Stimulated activated CD8-positive, alpha-beta memory T cell treated with anti-CD3 and anti-CD28 coated beads, Interleukin-15, amount 100 ng/mL, for 24 hours (primary cell): ENCODE measurements around the gene FIBIN.
"Not testable (repeated sequence)": the region's sequence is repeated elsewhere in the genome, so short reads cannot be mapped to it uniquely, and the experiment has no call there.

Experiments used
- DNase-seq: peaks from one replicate; pipeline ENCODE4 v3.0.0-alpha.2; 2020; ENCODE audit warnings: low read depth

The FIBIN gene

GRCh38 chr11:26993965-26994457, at the start of gene FIBIN:
TSS of gene FIBIN (plus strand) at chr11:26994112. CDS start at chr11:26994527, 415 bp downstream.
- no peak for DNase-seq

DNA sequence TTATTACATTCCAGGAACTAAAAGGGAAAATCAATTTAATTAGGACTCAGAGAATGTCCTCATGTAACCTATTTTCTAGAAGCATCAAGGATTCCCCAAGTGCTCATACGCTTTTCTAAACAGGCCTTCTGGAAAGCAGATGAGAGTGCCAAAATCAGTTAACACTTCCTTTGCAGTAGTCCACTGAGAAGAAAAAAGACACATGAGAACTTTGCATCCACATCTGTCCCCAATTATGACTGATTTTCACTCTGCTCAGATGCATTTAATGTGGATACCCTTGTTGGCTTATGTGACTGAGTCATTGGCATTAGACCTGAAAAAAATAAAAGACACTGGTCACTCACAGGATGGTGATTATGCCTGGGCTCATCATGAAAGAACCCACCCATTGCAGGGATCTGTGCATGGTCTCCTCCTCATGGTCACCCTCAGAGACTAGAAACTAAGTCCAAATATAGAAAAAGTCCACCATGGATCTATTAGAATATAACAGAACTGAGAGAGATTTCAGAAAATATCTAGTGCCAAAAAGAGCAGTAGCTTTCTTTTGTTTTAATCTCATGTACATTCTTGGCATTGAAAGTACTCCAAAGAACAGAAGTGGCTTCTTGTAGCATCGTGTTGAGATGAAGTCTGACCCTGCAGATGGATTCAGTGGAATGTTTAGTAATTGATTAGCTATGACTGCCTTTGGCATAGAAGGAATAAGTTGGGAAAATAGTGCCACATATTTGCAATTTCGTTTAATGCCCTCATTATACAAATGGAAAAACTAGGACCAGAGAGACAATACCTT, 48.8 kb upstream of the FIBIN start:
- no peak for DNase-seq

GRCh38 chr11:26946257-26946716, 47.6 kb upstream of the FIBIN start:
- no peak for DNase-seq

- no peak for DNase-seq
These were observed 46.5 kb upstream of the FIBIN start for GRCh38 chr11:26947379-26947844.

DNA sequence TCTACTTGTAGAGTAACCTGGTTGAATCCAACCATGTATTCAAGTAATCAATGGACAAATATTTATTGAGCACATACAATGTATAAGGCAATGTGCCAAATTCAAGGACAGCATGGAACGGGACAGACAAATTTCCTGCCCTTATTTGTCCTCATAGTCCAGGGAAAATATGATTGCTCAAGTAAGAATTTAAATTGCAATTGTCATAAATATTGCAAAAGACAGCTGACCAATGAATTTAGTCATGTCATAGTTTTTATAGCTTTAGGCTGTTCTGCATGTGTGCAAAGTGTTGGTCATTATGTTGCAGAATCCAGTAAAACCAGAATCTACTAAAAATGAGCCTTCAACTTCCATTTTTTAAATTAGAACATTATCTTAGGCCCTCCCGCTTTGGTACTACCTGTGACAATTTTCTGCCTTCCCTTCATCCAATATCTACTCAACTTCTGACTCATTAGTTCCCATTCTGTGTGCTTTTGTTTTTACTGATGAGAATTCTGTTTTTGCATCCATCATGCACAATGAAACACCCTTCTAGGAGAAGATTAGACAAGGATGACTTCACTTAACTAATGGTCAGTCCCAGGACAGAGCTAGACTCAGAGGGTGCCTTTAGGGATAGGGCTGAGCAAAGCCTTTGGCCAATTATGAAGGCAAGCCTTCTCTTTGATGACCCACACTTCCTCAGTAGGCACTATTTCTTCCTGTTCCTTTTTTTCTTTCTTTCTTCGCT, 45.8 kb upstream of the FIBIN start:
- no peak for DNase-seq

DNA sequence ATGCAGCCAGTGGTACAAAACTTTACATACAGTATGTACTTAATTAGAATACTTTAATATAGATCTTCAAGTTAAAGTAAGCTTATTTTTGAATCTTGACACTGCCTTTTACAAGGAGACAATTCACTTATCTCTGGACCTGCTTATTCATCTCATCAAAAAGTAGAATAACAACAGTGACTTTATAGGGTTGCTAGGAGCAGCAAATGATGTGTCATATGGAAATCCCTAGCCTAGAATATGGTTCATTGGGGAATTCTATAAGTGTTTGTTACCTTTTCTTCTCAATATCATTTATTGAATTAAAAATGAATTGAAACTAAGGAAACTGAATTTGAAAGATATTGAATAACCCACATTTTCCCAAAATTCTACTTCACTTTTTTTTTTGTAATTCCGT, 45.0 kb upstream of the FIBIN start:
- no peak for DNase-seq

GRCh38 chr11:26949846-26950245, 44.1 kb upstream of the FIBIN start:
- no peak for DNase-seq

DNA sequence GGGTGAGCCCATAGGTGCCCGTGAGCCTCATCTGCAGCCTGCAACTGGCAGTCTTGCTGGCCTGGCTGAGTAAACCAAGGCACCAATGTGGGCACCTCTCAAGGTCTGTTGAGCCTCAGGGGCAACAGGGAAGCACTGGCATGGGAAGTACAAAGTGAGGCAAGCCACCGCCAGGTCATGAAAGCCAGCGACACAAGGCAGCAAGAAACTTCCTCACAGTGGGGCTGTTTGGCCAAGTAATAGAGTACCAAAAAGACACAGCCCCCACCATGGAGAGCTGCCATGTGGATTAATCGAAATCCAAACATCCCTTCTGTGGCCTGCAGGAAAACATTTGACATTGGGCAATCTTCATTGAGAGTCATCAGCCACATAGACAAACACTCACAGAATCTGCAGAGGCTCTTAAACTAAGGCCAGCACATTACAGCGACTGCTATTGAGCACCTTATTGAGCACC, 43.6 kb upstream of the FIBIN start:
- no peak for DNase-seq

GRCh38 chr11:26951809-26952515, 42.0 kb upstream of the FIBIN start:
- DNase-seq = no peak

GRCh38 chr11:26953770-26954392, 40.0 kb upstream of the FIBIN start:
- no peak for DNase-seq

- no peak for DNase-seq
These were observed 35.8 kb upstream of the FIBIN start for GRCh38 chr11:26958005-26958701.

GRCh38 chr11:26958702-26959049, 35.2 kb upstream of the FIBIN start:
- DNase-seq = no peak

DNA sequence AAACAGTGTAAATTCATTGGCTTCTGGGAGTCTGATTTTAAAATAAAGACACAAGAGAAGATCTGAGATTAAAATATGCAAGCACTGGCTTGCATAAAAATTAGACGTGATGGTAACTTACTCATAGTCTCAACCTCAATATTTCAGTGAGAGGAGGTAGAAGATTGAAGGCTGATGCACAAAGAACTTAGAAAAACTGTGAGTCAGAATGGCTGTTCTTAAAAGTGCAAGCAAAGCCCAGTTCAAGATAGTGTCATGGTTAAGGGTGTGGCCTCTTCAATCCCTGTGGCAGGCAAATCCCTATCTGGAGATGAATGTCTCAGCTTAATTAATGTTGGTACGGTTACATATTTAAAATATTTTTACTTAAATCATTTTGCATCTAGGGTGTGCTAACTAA, 33.6 kb upstream of the FIBIN start:
- no peak for DNase-seq

DNA sequence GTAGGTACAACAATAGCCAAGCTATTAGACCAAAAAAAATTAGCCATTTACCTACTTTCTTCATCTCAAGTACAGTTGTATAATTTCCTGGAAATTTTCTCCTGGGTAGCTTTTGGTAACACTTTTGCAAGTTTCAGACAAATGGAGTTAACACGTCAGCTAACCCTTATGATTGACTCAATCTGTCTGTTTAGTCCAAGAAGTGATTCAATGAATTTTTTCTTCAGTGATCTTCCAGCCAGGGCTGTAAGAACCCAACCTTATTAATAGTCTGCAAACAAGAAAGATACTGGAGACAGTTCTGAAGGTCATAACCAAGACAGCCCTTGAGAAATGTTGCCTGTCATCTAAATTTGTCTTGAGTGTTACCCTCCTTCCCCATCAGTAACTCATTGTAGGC, 30.1 kb upstream of the FIBIN start:
- no peak for DNase-seq

- no peak for DNase-seq
These were observed 29.6 kb upstream of the FIBIN start for GRCh38 chr11:26964339-26964738.

GRCh38 chr11:26964847-26965485, 28.9 kb upstream of the FIBIN start:
- DNase-seq = not testable (repeated sequence)

GRCh38 chr11:26971961-26972360, 22.0 kb upstream of the FIBIN start:
- DNase-seq = no peak

DNA sequence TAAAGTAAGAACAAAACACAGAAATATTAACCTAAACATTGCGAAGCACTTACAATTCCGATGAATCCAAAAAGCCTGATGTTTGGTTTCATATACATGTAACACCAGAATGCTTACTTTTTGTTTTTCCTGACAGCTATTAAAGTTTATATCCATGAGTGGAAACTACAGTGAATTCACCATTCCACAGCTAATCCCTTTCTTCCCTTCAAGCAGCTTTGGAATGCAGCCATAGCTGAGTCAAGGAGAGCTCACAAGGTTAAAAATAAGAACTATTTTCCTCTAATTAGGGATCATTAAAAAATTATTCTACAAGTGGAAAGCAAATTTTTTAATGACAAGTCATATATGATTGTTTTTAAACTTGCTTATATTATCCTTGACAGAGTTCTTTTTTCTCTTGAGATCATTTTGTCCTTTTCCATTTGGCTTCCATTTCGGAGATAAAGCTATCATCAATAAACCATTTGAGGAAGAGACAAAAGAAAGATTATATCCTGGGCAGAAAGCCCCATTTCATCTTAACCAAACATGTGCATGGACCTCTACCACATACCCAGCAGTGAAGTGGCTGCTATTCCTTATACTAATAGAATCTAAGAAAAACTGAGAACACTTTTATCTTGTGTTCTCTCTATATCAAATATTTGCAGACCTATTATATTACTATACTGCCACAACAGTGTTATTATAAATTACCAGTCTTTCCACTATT, 19.7 kb upstream of the FIBIN start:
- DNase-seq = no peak

GRCh38 chr11:26974996-26975395, 18.9 kb upstream of the FIBIN start:
- no peak for DNase-seq

DNA sequence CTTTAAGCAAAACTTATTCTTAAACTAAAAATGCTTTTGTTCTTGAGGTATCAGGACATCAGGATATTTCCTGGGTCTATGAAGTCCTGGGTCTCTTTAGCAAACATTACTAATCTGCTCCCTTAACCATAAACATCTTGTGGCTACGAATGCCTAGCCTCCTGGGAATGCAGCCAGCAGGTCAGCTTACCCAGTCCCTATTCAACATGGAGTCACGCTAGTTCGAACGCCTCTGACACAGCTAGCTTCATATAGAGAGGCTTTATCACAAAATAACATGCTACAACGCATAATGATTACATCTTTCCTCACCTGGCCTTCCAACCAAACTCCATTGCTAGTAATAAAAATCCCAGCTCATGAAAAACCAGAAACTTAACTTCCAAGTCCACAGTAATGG, 17.5 kb upstream of the FIBIN start:
- no peak for DNase-seq
